Stimulated activated CD4-positive, alpha-beta T cell treated with anti-CD3 and anti-CD28 coated beads, Interleukin-2, amount 100 ng/mL, for 4 hours (primary cell): ENCODE measurements around the gene ESYT2.
A peak's percentile ranks its signal among the peaks of the same experiment; 100 is the strongest.
"Not testable (repeated sequence)": the region's sequence is repeated elsewhere in the genome, so short reads cannot be mapped to it uniquely, and the experiment has no call there.

Experiments used
- DNase-seq: peaks from one replicate; pipeline ENCODE4 v3.0.0-alpha.2; 2020; ENCODE audit warnings: low read depth

ESYT2 gene

GRCh38 chr7:158829342-158830210, at the start of gene ESYT2:
Gene ESYT2 (minus strand): TSS chr7:158829509. CDS start chr7:158829418, 91 bp downstream.
- DNase-seq, result peak; percentile 99

GRCh38 chr7:158878151-158879079, 49.1 kb upstream of the ESYT2 start:
- not testable (repeated sequence) for DNase-seq

- DNase-seq, result no peak
Observed at GRCh38 chr7:158876984-158877383, 47.7 kb upstream of the ESYT2 start.

GRCh38 chr7:158869876-158870275, 40.6 kb upstream of the ESYT2 start:
- DNase-seq, result no peak

DNA sequence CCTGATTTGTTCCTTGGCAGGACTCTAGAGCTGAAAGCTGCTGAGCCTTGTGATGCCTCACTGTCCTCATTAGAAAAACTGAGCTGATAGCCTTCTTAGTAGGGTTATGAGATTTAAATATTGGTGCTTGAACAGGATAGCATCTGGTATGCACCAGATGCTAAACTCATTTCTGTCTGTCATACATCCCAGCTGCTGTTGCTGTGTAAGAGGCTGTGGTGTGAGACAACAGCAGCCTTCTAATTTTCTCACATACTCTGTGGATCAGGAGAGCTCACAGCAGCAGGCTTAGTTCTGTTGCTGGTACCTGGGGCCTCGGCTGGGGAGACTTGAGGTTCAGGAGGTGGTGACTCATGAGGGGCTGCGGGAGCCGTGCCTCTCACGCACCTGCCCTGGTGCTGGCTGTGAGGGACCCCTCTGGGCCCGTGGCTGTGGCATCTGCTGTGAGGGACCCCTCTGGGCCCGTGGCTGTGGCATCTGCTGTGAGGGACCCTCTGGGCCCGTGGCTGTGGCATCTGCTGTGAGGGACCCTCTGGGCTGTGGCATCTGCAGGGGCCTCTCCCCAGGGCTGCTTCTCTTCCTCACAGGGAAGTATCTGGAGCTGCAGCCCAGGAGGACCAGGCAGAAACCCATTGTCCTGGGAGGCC, 39.6 kb upstream of the ESYT2 start:
- no peak for DNase-seq

- no peak for DNase-seq
Observed at GRCh38 chr7:158867214-158867984, 38.1 kb upstream of the ESYT2 start.

DNA sequence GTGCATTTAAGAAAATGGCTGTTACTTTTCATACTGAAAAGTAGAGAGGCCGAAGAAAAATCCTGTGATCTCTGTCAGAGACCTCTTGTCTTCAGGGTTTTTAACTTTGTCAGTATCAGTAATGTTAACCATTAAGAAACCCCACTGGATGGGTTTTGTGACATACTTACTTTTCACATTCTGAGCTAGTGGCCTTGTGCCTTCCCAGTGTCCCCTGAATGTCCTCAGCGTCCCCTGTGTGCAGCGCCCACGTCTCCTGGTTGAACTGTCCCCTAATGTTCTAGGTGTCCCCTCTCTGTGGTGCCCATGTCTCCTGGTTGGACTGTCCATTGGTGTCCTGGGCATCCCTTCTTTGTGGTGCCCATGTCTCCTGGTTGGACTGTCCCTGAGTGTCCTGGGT, 36.7 kb upstream of the ESYT2 start:
- no peak for DNase-seq

GRCh38 chr7:158865462-158865922, 36.2 kb upstream of the ESYT2 start:
- DNase-seq, result no peak

DNA sequence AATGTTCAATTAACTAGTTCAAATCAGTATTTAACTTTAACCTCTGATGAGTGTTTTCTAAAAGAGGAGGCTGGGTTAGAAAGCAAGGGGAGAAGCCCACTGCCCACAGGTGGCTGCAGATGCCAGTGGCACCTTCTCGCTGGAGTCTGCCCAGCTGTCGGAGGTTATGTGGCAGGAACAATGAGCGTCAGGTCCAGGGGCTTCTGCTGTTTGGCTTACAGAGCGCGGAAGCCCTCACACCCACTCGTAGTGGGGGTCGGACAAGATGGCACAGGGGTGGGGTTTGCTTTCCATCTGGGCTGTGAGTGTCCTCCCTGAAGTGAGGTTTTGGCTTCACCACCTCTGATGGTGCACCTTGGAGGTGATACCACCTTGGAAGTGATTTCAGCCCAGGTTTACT, 35.5 kb upstream of the ESYT2 start:
- DNase-seq, result no peak

DNA sequence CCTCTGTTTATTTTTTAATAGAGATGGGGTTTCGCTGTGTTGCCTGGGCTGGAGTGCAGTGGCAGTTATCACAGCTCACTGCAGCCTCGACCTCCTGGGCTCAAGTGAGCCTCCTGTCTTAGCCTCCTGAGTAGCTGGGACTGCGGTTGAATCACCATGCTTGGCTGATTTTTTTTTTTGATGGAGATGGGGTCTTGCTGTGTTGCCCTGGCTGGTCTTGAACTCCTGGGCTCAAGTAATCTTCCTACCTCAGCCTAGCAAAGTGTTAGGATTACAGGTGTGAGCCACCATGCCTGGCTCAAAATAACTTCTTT, 35.2 kb upstream of the ESYT2 start:
- DNase-seq, result no peak

- DNase-seq, result no peak
Observed at GRCh38 chr7:158863611-158864506, 34.5 kb upstream of the ESYT2 start.

DNA sequence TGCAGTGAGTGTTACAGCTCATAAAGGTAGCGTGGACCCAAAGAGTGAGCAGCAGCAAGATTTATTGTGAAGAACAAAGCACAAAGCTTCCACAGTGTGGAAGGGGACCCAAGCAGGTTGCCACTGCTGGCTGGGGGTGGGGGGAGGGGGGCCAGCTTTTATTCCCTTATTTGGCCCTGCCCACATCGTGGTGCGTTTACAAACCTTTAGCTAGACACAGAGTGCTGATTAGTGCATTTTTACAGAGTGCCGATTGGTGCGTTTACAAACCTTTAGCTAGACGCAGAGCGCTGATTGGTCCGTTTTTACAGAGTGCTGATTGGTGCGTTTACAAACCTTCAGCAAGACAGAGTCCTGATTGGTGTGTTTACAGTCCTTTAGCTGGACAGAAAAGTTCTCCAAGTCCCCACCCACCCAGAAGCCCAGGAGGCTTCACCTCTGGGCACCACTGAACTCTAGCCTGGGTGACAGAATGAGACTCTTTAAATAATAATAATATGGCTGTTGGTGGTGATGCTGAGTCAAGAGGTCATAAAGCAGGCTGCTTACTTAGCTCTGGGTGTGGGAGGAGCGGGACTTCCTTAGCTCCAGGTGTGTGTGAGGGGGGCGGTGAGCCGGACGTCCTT, 33.8 kb upstream of the ESYT2 start:
- not testable (repeated sequence) for DNase-seq

DNA sequence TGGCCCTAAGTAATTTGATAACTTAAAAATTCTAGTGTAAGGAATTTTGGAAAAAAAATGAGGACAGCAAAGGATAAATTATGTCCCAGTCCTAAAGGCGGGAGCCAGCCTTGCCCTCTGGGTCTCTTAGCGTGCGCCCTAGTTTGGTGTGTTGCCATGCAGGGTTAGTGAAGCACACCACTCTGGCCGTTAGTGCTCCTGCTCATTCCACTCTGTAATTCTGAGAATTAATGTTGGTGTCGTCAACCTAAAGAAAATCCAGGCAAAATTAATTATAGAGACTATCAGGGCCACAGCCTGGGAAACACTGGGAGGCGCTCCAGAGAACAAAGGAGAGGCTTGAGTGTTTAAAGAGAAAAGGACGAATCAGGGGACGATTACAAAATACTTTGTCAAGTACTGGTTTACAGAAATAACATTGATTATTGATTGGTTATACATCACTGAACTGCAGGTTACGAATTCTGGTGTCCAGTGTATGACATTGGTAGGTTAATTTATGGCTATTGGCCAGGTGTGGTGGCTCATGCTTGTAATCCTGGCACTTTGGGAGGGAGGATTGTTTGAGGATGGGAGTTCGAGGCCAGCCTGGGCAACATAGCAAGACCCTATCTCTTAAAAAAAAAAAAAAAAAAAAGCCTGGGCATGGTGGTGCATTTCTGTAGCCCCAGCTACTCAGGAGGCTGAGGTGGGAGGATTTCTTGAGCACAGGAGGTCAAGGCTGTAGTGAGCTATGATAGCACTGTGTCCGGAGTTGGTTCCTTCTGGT, 32.8 kb upstream of the ESYT2 start:
- no peak for DNase-seq

DNA sequence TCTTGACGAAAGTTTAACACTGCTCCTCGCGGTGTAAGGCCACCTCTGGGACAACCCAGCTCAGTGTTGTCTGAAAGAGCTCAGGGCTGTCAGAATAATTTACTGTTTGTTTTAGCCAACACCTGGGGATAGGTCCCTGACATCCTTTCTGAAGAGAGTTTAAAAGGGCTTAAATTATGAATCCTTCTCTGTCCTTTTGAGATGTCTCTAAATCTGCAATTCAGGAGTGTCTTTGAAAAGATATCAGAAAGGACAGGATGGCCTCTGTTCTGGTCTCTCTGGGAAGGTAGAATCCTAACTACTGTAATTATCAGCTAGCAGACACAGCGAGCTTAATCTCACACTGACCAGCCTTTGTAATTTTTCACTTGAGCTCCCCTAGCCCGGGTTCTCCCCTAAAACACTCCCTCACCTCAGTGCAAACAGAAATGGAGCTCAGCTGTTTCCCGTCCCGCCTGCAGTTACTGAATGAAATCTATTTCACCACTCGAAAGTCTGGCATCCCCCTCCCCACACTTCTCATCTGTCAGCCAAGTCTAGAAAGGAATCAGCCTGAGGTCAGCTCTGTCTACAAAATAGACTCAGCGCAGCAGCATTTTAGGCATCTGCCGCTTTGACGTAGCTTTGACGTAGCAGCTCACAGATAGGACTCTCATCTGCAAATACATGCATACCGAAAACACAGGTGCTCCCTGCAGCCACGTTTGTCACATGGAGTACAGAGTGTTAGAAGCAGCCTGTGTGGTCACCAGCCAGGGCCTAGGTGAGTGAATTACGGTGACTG, 31.9 kb upstream of the ESYT2 start:
- DNase-seq, result no peak

DNA sequence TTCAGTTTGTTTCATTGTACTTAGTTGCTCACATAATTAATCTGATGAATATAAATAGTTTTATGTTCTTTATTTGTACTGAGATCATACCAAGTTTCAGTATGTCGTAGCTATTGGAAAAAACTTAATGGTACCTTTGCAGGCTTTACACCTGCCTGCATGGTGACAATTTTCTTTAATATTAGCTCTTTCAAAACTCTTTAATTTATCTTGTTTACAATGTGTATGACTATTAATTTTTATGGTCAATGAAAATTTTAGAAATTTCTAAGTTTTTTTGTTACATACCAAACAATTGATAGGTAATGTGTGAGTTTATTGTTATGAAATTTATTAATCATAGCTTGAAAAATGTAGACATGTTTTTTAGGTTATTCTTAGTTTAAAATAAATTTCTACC, 31.1 kb upstream of the ESYT2 start:
- no peak for DNase-seq

DNA sequence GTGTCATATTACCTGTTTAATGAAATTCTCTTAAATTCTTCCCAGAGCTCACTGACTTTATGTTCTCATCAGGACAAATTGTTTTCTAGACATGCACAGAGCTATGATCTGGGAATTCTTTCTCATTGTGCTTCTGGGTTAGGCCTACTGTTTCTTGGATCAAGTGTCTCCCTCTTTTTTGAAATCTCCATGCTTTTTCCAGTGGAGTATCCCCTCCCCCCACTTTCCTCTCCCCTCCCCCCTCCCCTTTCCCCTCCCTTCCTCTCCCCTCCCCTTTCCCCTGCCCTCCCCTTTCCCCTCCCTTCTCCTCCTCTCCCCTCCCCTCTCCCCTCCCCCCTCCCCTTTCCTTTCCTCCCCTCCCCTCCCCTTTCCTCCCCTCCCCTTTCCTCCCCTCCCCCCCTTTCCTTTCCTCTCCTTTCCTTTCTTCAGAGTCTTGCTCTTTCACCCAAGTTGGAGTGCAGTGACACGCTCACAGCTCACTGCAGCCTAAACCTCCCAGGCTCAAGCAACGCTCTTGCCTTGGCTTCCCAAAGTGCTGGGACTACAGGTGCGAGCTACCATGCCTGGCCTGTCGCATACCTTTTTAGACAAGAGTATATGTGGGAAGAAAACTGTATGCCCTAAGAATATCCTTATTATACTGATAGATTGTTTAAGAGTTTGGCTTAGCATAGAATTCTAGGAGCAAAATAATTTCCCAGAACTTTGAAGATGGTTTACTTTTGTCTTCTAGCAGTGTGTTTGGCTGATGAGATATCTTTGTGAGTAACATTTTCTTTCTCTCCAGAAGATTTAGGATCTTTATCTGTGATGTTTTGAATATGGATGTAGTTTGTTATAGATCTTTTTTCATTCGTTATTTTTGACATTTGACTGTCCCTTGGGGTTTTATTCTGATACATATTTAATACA, 29.5 kb upstream of the ESYT2 start:
- no peak for DNase-seq

DNA sequence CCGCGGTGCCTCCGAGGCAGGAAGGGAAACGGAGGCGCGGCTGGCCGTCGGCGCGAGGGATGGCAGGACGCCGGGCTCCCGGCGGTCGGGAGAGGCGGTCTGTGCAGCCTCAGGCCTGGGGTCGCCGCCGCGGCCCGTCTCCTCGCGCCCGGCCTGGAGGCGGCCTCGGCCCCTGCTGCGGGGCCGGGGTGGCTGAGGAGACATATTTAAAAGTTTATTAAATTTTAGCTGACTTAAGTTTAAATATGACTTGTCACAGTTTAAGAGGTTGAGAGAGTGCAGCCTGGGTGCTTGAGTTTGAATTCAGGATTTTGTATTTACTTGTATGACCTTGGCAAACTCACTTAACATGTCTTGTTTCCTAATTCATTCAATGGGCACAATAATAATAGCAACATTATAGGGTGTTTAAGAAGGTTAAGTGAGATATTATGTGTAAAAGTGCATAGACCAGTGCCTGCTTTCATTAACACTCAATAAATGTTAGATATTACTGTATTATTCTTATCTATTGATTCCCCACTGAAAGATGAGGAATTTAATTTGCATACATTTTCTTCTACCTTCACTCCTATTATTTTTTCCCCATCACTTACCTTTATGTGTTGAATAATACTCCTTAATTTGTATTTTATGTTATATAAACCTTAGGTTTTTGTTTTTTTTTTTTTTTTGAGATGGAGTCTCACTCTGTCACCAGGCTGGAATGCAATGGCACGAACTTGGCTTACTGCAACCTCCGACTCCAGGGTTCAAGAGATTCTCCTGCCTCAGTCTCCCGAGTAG, 27.8 kb upstream of the ESYT2 start:
- no peak for DNase-seq
